Measurements from ENCODE around the gene CCDC187.

CCDC187 gene

DNA sequence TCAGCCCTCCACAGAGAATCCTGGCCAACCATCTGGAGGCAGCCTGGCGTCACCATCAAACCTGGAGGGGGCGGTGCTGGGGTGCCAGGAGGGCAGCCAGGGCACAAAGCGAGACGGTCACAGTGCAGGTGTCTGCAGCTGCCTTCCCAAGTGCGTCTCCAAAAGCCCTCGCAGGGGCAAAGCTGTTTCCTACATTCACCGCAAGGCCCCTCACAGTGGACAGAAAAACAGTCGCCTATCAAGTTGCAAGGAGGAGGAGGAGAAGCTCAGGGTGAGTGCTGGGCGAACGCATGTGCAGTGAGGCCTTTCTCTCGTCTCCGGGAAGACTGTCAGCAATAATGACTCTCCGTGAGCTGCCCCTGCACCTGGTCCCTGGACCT, 81.0 kb downstream of the CCDC187 start:
- no peak for DNase-seq

DNA sequence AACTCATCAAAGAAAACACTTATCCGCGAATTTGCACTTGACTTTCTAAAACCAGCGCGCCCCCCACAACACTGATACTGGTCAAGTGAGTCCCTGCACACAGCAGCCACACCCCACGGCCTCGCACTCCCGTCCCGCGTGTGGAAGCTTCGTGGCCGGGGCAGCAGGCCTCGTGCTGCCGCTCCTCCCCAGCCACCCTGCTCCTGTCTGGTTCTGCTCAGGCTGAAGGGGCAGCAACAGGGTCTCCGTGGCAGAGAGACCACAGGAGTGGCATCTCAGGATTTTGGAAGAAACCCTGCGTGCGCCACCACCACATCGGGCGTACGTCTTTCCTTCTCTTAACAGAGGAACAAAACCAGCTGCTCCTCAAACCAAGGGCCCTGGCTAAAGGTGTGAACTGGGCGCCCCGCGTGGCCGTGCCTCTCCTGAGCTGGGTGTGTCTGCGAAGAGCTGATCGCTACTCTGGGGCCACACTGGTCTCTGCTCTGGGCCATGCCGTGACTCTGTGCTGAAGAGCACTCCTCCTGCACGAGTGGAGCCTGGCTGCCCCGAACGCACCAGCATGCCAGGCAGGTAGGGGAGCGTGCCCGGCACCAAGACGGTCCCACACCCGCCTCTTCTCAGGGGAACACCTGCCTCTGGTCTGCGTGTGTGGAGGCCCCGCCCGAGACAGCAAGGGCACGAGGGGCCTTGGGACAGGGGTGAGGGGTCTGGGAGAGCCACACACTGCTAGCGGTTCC, 81.6 kb downstream of the CCDC187 start:
- DNase-seq: no peak

DNA sequence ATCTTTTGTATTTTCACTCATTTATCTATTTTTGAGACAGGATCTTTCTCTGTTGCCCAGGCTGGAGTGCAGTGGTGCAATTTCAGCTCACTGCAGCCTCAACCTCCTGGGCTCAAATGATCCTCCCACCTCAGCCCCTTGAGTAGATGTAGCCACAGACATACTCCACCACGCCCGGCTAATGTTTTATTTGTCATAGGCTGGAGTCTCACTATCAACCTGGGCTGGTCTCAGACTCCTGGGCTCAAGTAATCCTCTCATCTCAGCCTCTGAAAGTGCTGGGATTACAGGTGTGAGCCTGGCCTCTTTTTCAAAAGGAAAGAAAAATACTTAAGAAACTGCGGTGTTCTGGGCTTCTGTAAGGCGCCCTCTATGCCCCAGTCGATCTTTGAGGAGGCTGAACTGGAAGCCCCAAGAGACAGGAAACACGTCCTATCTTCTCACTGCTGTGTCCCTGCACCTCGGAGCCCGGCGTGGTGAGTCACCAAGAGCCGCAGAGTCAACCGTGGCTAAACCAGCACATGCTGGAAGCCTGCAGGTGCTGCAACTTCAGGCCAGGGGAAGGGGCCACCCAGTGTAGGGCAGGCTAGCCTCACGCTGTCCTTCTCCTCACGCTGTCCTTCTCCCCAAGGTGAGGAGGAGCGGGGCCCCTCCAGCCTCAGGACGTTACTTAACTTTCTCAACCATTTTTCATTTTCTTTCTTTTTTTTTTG, 83.7 kb downstream of the CCDC187 start:
- DNase-seq: peak; percentile 45

GRCh38 chr9:136219276-136219675, 84.6 kb downstream of the CCDC187 start:
- no peak for DNase-seq

DNA sequence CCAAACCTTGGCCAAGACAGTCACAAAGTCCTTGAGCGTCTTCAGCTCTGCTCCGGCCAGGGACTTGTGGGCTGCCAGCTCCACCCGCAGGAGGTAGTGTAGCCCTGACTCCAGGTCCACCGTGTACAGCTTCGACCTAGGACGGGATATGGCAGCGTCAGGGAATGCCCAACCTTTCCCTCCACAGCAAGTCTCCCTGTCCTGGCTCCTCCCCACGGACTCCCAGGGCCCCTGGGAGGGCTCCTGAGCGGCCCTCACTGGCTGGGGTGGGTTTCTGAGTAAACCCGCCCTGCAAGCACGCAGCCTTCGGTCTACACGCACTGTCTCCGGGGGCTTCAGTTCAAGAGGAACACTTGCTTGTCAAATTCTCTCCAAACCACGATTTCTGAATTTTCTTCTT, 85.2 kb downstream of the CCDC187 start:
- no peak for DNase-seq

DNA sequence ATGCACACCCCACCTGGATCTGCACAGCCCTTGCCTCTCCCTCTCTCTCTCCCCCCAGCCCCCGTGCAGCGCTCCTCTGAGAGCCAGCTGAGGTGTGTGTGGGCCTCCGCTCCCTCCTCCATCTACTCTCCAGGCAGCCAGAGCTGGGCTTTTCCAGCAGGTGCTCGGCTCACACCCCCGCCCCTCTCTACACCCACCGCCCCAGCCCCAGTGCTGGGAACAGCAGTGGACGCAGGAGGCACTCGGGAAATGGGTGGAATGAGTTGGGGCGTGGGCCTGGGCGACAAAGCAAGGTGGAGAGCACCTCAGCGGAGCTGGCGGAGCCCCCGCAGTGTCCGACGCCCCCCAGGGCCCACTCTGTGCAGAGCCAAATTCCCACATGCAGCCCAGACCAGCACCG, 85.6 kb downstream of the CCDC187 start:
- DNase-seq: no peak

DNA sequence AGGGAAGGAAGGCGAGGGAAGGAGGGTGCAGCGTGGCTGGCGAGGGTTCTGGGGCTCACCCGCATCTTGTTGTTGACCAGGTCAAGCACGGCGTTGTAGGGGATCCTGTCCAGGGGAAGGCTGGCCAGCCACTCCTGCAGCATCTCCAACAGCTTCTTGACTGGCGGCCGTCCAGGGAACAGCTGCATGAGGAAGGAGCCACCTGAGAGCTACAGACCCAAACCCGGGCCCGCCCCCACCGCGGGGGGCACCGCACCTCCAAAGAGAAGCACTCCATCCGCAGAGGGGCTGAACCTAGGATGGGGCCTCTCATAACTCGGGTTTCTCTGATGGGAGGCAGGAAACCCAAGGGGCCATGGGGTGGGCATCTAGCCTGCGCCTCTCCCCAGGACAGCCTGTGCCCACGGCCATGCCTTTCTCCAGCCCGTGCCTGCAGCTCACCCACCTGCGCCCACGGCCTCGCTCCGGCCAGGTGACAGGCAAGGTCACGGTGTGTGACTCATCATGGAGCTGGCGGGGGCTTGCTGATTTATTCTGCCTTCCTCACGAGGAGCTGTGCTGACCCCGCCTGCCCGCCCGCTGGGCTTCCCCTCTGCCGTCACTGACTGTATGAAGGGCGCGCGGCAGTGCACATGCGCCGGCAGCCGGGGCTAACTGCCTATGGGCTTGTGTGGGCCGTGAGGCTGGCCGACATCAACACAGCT, 87.2 kb downstream of the CCDC187 start:
- DNase-seq: no peak

DNA sequence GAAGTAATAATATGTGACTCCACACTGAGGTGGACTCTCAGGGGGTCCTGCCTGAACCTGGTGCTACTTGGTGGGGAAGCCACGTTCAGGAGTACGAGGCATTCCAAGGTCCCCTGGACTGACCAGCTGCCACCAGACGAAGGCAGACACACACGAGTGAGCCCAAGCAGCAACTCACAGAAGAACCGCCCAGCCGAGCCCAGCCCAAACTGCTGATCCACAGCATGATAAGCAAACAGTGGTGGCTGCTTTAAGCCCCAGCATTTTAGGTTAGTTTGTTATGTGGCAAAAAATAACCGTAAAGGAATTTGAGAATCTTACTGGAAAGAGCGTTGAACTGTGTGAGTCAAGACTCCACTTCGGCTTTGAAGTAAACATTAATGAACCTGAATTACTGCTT, 90.2 kb downstream of the CCDC187 start:
- no peak for DNase-seq

DNA sequence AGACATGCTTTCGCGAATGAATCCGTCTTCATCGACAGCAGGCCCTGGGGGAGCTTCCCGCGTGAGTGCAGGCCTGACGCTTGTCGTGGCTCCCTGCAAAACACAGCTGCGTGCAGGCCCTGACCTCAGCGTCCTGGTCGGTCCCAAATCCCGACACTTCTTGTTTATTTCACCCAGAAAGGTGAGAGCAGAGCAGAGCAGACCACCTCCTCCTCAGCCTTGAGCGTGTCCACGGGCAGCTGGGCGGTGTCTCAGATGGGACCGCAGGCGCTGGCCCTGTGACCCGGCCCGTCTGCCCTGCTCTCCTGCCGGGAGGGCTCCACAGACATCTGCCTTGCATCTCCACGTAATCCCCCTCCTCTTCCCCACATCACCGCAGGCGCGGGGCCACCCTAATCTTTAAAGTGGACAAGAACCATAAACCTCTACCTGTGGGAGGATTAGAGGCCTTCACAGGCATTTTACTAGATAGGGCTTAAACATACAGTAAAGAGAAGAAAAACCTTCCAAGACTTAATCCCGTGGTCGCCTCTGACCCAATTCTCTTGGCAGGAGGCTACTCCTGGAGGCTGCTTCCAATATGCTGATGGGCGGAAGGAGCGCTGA, 91.4 kb downstream of the CCDC187 start:
- DNase-seq: no peak

DNA sequence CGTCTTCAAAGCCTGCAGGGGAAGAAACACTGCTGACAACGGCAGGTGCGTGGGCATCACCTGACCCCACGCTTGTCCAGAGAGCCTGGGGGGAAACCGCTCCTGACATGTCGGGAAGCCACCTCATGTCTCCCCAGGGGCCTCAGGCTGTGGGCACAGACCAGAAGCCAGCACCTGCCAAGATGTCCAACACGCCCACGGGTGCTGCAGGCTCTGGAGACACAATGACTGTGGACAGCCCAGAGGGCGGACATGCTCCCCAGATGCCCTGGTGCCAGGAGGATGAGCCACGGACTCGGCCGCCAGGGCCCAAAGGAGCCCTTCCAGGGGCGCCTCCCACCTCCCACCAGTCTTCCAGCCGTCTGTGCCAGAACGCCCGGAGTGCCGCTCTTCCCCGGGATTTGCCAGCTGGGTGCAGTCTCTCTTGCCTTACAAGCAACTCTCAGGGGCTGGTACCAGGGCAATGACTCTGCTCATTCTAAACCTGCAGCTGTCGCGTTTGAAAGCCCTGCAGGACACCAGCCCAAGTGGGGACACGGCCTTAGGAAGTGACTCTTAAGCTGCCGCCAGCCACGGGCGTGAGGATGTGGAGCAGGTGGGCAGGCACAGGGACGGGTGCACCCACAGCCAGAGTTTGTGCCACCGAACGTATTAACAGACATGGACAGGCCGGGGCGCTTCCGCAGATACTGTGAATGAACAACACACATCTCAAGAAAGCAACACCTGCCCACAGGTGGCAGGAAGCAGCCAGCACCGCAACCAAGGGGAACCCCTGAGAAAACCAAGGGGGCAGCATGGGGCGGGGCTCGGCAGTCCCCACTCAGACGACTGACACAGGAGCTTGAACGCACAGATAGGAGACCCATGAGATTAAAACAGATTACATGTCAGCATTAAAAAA, 92.2 kb downstream of the CCDC187 start:
- DNase-seq: no peak

DNA sequence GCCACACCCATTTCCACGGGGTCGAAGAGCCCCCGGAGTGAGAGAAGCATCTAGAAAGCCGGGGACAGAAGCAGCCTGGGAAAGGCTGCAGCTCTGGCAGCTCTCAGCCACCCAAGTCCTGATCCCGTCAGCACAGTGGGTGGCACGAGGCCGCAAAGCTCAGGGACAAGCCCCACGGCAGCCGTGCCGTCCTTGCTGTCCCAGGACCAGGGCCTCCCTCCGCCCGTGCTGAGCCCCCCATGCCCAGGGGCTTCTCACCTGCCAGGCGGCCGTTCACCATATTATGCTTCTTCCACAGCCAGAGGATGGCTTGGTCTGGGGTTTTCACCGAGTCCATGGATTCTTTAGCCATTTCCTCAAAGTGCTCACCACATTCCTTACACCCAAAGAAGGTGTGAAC, 92.9 kb downstream of the CCDC187 start:
- no peak for DNase-seq

GRCh38 chr9:136210276-136210675, 93.6 kb downstream of the CCDC187 start:
- no peak for DNase-seq

DNA sequence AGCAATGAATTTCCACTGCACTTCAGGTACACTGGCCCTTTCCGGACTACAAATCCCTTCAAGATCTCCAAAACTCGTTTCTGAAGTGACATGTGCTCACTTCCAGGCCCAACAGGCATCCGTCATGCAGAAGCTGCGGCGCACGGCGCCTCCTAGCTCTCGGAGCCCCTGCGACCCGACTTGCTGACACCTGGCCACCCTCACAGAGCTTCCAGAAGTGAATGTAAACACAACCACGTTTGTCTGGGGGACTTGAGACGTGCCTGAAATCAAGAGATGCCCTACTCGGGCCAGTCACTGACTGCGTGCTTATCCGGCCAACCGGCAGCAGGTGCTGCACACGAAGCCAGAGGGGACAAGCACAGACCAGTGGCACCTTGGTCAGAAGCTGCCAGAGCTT, 94.1 kb downstream of the CCDC187 start:
- no peak for DNase-seq

- no peak for DNase-seq
Observed at GRCh38 chr9:136209232-136209631, 94.7 kb downstream of the CCDC187 start.

DNA sequence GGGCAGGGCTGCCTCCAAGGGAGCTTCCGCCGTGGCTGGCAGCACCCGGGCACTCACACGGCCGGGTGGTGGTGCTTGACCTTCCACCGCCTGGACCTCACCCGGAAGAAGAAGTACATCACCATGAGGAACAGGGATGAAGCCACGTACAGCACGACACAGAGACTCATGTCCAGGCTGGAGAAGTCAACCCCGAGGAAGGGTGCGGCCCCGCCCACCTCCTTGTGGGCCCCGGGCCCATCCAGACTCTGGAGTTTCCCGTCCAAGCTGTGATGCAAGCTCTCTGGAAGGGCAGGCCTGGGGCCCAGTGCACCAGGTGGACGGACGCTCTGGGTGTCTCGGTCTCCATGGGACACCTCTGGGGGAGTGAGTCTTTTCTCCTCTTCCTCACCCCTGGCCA, 95.2 kb downstream of the CCDC187 start:
- DNase-seq: no peak

DNA sequence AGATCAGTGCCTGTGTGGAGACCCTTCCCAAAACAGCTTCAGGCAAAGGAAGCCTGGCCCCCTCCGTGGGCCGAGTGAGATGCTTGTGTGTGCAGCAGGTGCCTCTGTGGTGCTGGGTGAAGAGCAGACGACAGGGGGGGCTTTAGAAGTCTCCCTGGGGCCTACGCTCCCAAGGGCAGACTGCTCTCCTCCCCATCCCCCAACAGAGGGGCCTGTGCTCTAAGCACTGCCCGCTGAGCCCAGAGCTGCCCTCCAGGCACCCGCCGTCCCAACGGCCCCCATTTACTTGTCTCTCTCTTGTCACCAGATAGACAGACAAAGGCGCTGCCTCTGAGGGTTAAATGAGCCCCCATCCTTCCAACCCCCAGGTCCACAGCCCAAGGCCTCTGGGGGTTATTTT, 96.3 kb downstream of the CCDC187 start:
- DNase-seq: no peak

DNA sequence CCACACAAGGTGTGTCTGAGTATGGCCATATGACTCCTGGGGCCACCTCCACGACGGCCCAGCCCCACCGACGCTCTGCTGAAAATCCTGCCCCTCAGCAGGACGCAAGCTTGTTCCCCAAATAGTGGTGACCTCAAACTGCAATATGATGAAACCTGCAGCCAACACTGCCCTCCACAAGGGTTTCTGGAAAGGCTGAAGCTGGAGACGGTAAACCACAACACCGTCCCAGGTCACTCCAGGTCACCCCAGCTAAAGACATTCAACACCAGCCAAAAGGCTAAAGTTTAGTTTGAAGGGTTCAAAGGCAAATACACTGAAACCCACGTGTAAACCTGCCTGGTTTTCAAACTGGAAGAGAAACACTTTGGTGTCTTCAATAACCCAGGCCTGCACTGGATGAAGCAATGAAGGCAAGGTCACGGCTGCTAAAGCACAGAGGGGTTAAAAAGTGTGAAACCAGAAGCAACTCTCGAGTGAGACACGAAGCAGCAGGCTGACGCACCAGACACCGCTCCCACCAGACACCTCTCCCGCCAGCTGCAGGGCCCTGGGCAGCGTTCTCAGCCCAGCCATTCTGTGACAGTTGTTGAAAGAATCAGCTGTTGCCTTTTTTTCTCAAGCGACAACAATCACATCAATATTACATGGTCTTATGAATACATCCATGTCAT, 97.2 kb downstream of the CCDC187 start:
- no peak for DNase-seq

DNA sequence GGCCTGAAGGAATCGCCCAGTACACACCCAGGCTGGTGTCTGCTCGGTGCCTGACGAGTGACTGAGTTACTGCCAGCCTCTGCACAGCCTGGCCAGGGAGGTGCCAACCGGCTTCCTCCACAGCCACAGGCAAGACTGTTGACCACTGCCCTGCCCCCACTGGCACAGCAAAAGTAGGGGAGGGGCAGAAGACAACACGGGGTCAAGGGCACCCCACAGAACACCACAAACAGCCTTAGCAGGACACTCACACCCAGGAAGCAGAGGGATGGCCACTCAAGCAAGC, 98.2 kb downstream of the CCDC187 start:
- no peak for DNase-seq

DNA sequence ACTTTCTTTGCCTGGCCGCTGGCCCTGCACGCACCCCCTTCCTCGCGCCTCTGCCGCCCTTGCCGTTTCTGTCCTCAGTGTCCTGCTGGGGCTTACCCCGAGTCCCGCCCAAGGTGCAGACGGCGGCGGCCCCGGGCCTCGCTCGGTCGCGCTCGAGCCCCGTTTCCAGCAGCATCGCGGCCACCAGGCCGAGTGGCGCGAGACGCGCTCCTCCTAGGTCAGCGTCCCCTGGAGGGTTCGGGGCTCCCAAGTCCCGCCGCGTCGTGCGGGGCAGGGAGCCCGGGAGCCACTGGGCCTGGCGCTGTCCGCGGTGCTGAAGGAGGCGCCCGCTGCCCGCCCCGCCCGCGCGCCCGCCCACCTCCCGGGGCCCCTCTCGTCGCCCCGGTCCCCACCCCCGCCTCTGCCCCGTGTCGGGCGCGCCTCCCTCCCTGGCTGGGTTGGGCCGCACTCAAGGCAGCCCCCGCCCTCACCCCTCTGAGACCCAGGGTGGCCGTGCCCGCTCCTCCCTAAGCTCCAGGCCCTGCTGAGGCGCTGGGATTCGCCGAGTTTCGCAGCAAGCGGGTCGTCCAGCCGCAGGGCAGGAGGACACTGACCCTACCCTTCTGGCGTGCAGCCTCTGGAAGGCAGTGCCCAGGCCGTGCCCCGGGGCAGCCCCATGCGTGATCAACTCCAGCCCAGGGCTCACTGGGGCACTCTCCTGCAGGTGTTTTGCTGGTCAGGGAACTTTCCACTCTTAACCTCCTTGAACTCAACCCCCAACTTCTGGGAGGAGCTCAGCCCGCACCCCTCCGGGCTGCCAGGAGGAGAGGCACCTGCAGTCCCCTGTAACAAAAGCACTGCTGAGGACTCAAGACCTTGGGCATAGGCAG, 98.8 kb downstream of the CCDC187 start, which contains the start of gene LHX3:
Gene LHX3 (minus strand): TSS at position 291 of the 869 bp plus-strand sequence. CDS start 116 bp downstream, at position 175.
- peak; percentile 28 for DNase-seq

DNA sequence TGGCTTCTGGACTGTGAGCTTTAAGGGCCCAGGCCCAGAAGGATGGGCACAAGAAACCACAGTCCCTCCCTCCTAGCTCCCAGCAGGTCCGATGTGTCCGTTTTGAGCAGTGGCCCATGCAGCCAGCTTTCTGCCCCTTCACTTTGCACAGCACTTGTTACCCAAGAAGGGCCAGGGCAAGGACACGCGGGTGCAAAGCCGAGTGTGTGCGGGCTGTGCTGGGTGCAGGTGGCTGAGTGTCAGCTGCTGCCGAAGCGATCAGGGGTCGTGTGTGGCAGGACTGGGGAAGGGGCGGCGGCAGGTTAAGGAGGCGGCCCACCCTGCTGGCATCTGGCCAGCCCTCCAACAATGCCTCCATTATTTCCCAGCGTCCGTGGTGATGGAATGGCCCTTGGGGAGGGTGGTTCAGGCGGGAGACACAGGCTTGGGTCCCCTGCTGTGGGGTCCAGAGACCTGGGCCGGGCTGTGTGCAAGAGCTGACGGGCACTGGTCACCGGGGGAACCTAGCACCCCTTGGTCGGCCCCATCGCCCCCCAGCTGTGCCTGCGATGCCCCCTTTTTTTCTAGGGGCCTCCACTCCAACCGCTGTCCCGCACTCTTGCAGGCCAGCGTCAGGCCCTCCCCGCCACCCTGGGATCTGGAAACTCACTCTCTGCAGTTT, 99.6 kb downstream of the CCDC187 start:
- DNase-seq: no peak

All from CD4-positive, alpha-beta T cell treated with Interleukin-6 for 4 hours (primary cell).